ENCODE data around the gene OR8K5.

GRCh38 chr11:56122073-56122472 lies 38.0 kb downstream of the OR8K5 start, which contains the start of gene OR8H3:
- TF ChIP-seq CTCF (optimal IDR thresholded peaks at IDR 0.05 in 1 of 3, IDR thresholded peaks at IDR 0.05 in 1 of 3, conservative IDR thresholded peaks at IDR 0.05 in 1 of 3; ENCODE audit: extremely low read depth in 1 of 3, insufficient read depth in 2 of 3, low read length in 3 of 3) (no peak), EZH2 (IDR thresholded peaks at IDR 0.05; ENCODE audit: low read length) (no peak)

All from keratinocyte (primary cell).